CD4-positive, alpha-beta T cell treated with Interleukin-10 for 1 hour (primary cell): ENCODE results near the gene ACTG2.
"Not testable (repeated sequence)": the region's sequence is repeated elsewhere in the genome, so short reads cannot be mapped to it uniquely, and the experiment has no call there.

ENCODE experiments used
- DNase-seq: peaks from one replicate; pipeline ENCODE4 v3.0.0-alpha.2; 2020

The ACTG2 gene

DNA sequence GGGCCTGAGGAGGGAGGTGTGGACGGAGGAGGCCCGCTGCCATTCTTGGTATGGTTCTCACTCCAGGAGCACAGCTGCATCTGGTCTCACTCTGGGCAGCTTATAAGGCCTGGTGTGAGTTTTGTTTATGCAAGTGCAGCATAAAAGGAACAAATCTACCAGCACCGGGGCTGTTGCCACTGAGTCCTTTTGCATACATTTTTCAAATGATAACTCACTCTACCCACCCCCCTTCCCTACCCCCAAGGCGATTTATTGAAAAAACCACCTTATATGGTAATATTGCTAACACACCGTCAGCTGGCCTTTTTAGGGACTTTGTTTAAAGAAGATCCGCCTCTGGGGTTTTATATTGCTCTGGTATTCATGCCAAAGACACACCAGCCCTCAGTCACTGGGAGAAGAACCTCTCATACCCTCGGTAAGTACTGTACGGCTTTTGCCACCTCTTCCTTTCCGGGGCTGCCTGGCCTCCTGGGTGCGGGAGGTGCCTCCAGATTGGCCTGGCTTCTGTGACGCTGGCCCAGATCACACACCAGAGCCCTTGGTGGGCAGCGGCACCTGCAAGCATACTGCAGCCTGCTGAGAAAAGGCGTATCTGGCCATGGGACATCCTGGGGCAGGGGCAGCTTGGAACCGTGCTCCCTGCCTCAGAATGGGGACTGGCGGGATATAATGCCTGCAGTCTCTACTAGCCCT, at the start of gene ACTG2:
Gene ACTG2, plus strand, starts transcription at position 378 of the 699 bp plus-strand sequence. CDS start 8,304 bp downstream, outside the sequence.
- DNase-seq: no peak

- no peak for DNase-seq
Measured at GRCh38 chr2:73844087-73844486, 48.7 kb upstream of the ACTG2 start.

- no peak for DNase-seq
Measured at GRCh38 chr2:73850009-73850408, 42.8 kb upstream of the ACTG2 start.

GRCh38 chr2:73851274-73851673, 41.5 kb upstream of the ACTG2 start:
- no peak for DNase-seq

- no peak for DNase-seq
Measured at GRCh38 chr2:73852020-73852419, 40.8 kb upstream of the ACTG2 start.

- DNase-seq: no peak
Measured at GRCh38 chr2:73855526-73855925, 37.3 kb upstream of the ACTG2 start.

GRCh38 chr2:73856214-73856613, 36.6 kb upstream of the ACTG2 start:
- DNase-seq: no peak

DNA sequence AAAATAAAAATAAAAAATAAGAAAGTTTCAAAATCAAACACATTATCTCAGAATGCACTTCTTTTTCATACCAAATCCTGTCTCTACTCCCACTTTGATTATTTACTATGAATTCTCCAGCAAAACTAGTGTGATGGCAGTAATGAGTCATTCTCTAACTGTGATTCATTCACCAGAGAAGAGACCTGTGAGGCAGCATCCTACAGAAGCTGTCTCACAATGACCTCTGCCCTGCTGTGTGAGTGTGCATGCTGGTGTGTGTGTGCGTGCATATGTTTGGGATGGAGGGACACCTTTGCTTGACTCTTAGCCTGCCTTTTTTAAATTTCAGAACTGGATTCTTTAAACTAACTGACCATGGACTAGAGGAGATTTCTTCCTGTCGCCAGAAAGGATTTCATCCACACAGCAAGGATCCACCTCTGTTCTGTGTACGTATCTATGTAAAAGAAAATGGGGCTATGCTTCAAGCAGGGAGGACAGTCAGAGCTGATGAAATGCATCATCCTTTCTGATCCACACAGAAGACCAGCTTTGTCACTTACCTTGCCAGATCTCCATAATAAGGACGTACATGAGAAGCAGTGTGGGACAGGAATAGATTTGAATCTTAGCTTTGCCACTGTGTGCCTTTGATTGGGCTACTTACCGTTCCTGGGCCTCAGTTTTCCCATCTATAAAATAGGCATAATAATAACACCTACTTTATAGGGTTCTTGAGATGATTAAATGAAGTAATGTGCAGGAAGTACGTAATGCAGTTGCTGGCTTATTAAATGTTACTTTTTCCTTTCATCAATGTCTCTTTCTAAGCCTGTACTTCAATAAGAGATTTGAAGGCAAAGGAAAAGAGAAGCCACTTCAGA, 32.9 kb upstream of the ACTG2 start:
- no peak for DNase-seq

GRCh38 chr2:73862987-73863386, 29.8 kb upstream of the ACTG2 start:
- DNase-seq: no peak

GRCh38 chr2:73868204-73868978, 24.4 kb upstream of the ACTG2 start:
- DNase-seq: no peak

GRCh38 chr2:73870084-73870483, 22.7 kb upstream of the ACTG2 start:
- no peak for DNase-seq

DNA sequence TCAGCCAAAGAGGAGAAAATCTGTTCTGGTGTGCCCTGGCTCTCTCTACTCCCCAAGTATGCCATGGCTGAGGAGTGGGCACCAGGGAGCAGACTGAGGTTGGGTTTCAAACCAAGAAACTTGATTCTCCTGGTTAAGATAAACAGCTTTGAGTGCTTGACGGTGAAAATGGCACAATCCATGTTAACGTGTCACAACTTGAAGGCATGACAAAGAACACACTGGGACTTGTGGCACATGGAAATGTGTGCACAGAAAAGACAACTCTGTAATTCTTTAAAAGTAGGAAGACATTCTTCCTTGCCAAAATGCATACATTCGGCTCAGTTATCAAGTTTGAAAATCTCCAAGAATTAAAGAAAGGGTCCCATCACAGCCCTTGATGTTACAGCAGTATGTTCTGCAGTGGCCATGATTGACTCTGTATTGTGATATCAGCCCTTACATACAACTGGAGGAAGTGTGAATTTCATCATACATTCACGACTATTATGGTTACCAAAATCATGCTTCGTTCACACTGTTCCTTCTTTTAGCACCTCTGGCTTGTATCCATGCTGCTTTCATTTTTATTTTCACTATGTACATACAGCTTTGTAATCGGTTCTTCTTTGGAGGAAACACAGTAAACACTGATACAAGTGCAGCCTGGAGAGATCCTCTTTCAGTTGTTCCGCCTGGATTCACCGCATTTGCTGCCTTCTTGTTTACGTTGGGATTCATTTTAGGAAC, 15.6 kb upstream of the ACTG2 start:
- DNase-seq: no peak

DNA sequence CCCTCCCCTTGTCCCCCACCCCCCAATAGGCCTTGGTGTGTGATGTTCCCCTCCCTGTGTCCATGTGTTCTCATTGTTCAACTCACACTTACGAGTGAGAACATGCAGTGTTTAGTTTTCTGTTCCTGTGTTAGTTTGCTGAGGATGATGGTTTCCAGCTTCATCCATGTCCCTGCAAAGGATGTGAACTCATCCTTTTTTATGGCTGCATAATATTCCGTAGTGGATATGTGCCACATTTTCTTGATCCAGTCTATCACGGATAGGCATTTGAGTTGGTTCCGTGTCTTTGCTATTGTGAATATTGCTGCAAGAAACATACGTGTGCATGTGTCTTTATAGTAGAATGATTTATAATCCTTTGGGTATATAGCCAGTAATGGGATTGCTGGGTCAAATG, 14.8 kb upstream of the ACTG2 start:
- not testable (repeated sequence) for DNase-seq

DNA sequence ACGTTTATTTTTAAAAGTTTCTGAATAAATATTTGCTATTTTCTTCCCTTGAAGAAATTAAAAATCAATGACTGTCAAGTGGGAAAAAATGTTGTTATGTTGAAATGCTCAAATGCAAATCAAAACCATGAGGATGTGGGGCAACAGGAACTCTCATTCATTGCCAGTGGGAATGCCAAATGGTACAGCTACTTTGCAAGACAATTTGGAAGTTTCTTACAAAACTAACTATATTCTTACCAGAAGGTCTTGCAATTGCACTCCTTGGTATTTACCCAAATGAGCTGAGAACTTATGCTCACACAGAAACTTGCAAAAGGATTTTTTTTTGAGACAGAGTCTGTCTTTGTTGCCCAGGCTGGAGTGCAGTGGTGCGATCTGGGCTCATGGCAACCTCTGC, 7.4 kb upstream of the ACTG2 start:
- no peak for DNase-seq

GRCh38 chr2:73886357-73886756, 6.5 kb upstream of the ACTG2 start:
- no peak for DNase-seq

GRCh38 chr2:73887596-73888353, 5.0 kb upstream of the ACTG2 start:
- not testable (repeated sequence) for DNase-seq

DNA sequence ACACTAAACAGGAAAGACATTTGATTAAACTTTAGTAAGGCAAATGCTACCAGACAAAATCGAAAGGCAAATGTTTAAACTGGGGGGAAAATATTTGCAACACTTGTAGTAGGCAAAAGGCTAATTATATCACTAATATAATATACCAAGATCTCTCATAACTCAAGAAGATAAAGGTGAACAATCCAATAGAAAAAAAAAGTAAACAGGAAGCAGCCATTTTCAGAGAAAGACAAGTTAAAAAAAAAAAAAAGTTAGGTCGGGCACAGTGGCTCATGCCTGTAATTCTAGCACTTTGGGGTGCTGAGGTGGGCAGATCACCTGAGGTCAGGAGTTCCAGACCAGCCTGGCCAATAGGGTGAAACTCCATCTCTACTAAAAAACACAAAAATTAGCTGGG, 4.4 kb upstream of the ACTG2 start:
- DNase-seq: no peak

GRCh38 chr2:73889206-73889605, 3.6 kb upstream of the ACTG2 start:
- no peak for DNase-seq

DNA sequence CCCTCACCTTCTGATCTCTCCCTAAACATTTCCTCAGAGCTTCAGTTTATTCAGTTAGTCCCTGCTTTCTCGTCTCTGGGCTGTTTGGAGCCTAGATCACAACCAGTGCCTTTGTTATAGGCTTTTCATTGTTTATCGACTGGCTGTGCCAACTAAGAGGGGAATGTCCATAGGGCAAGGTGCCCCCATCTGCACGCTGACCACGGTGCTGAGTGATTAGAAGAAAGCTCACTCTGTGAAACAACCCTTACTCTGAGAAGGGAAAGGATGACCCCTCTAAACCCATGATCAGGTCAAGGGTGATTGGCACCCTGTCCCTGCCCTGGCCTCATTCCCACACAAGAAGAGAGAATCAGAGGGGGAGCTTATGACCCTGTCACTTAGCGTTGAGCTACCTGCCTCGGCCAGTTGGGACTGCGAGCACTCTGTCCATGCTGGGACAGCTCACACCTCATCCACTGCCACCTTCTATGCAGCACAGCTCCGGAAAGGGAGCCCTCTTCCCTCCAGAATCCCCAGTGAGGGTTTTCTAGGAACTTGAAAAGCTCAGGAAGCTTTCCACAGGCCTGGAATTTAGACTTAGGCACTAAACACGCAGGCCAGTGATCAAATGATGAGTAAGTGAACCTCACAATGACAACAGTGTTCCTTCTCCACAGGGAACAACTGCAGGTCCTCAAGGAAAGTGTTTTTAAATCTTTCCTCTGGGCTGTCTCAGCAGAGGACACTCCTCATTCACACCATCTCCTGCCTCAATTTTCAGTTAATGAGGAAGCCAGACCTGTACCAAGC, 2.3 kb upstream of the ACTG2 start:
- no peak for DNase-seq

GRCh38 chr2:73891276-73891901, 1.4 kb upstream of the ACTG2 start:
- no peak for DNase-seq
